ENCODE results near the gene MVD.

MVD gene

GRCh38 chr16:88616736-88617135, 46.2 kb downstream of the MVD start:
- H3K9ac ChIP-seq: no peak overlapping the region
- no peak overlapping the region for H3K27ac ChIP-seq
- peaks cover 22% of the 10 kb centered on the region for H3K79me2 ChIP-seq
- H3K4me3 ChIP-seq (ENCODE audit: low read depth, low read length): no peak overlapping the region
- no peak overlapping the region for H3K4me2 ChIP-seq (ENCODE audit: low read length)
- no peaks in the 10 kb centered on the region for H3K9me3 ChIP-seq (ENCODE audit: control insufficient read depth, low read length)
- no peaks in the 10 kb centered on the region for H3K36me3 ChIP-seq (ENCODE audit: control insufficient read depth, insufficient read depth, low read length)
- no peak for TF ChIP-seq CTCF (IDR thresholded peaks at IDR 0.05)
- H2AFZ ChIP-seq: no peak overlapping the region
- no peaks in the 10 kb centered on the region for H3K27me3 ChIP-seq (ENCODE audit: control insufficient read depth, insufficient read depth, low read length)
- no peaks in the 10 kb centered on the region for H3K4me1 ChIP-seq

GRCh38 chr16:88616320-88616719, 46.6 kb downstream of the MVD start:
- Histone ChIP-seq H3K9ac (no peak overlapping the region), H2AFZ (no peak overlapping the region), H3K36me3 (ENCODE audit: control insufficient read depth, insufficient read depth, low read length) (no peaks in the 10 kb centered on the region), H3K4me2 (ENCODE audit: low read length) (no peak overlapping the region), H3K79me2 (peaks cover 22% of the 10 kb centered on the region), H3K27me3 (ENCODE audit: control insufficient read depth, insufficient read depth, low read length) (no peaks in the 10 kb centered on the region), H3K4me3 (ENCODE audit: low read depth, low read length) (no peak overlapping the region), H3K27ac (no peak overlapping the region), H3K9me3 (ENCODE audit: control insufficient read depth, low read length) (no peaks in the 10 kb centered on the region), H3K4me1 (no peaks in the 10 kb centered on the region)
- no peak for TF ChIP-seq CTCF (IDR thresholded peaks at IDR 0.05)

GRCh38 chr16:88614818-88615580, 47.9 kb downstream of the MVD start:
- no peaks in the 10 kb centered on the region for H3K36me3 ChIP-seq (ENCODE audit: control insufficient read depth, insufficient read depth, low read length)

GRCh38 chr16:88613911-88614817, 48.7 kb downstream of the MVD start:
- no peaks in the 10 kb centered on the region for H3K9me3 ChIP-seq (ENCODE audit: control insufficient read depth, low read length)
- H3K79me2 ChIP-seq: peaks cover 41% of the 10 kb centered on the region
- no peaks in the 10 kb centered on the region for H3K27me3 ChIP-seq (ENCODE audit: control insufficient read depth, insufficient read depth, low read length)
- TF ChIP-seq CTCF (IDR thresholded peaks at IDR 0.05): no peak
- no peaks in the 10 kb centered on the region for H3K4me1 ChIP-seq
- H3K9ac ChIP-seq: no peak overlapping the region
- H3K4me2 ChIP-seq (ENCODE audit: low read length): no peak overlapping the region
- no peak overlapping the region for H3K4me3 ChIP-seq (ENCODE audit: low read depth, low read length)
- H2AFZ ChIP-seq: no peak overlapping the region
- no peaks in the 10 kb centered on the region for H3K36me3 ChIP-seq (ENCODE audit: control insufficient read depth, insufficient read depth, low read length)
- H3K27ac ChIP-seq: no peak overlapping the region

More at GRCh38 chr16:88614818-88615580, 47.9 kb downstream of the MVD start:
- Histone ChIP-seq H3K27ac (no peak overlapping the region), H3K9ac (no peak overlapping the region), H3K4me2 (ENCODE audit: low read length) (no peak overlapping the region), H3K4me3 (ENCODE audit: low read depth, low read length) (no peak overlapping the region), H3K4me1 (no peaks in the 10 kb centered on the region), H2AFZ (no peak overlapping the region), H3K27me3 (ENCODE audit: control insufficient read depth, insufficient read depth, low read length) (no peaks in the 10 kb centered on the region), H3K79me2 (peaks cover 35% of the 10 kb centered on the region), H3K9me3 (ENCODE audit: control insufficient read depth, low read length) (no peaks in the 10 kb centered on the region)
- no peak for TF ChIP-seq CTCF (IDR thresholded peaks at IDR 0.05)
